Measurements from ENCODE around the gene IGIP. TPM values are rescaled to one million over a fixed set of nuclear protein-coding genes. Genes with fewer than 3 reads are reported as not detected.

The IGIP gene
- polyA plus RNA-seq, 1 of the 3 experiments (the other 2 are of a cell fraction): 0.72 TPM

- no peak for TF ChIP-seq ZBTB33 (IDR thresholded peaks at IDR 0.05; ENCODE audit: borderline replicate concordance, low read depth)
- TF ChIP-seq SMC3 (IDR thresholded peaks at IDR 0.05; ENCODE audit: low read depth, low read length): peak; percentile 92
- TF ChIP-seq TAF1 (IDR thresholded peaks at IDR 0.05; ENCODE audit: borderline replicate concordance, low read depth, low read length): no peak
- no peak for TF ChIP-seq MEF2A (IDR thresholded peaks at IDR 0.05; ENCODE audit: borderline replicate concordance, low read depth)
- TF ChIP-seq GABPA (IDR thresholded peaks at IDR 0.05; ENCODE audit: low read depth): no peak
- no peak for TF ChIP-seq TEAD4 (IDR thresholded peaks at IDR 0.05; ENCODE audit: borderline replicate concordance, insufficient read depth)
- TF ChIP-seq EP300 (IDR thresholded peaks at IDR 0.05; ENCODE audit: borderline replicate concordance in 1 of 2, low read depth in 1 of 2, low read length in 1 of 2): no peak
- no peak for TF ChIP-seq USF1 (IDR thresholded peaks at IDR 0.05; ENCODE audit: borderline replicate concordance, low read depth)
Measured at GRCh38 chr5:140157032-140157781, 31.5 kb downstream of the IGIP start (continued).

GRCh38 chr5:140159014-140159927, 33.5 kb downstream of the IGIP start:
- H4K20me1 ChIP-seq (ENCODE audit: insufficient read depth): no peaks in the 10 kb centered on the region
- H3K27me3 ChIP-seq (ENCODE audit: insufficient read depth): no peaks in the 10 kb centered on the region
- H3K4me3 ChIP-seq (ENCODE audit: low read depth in 2 of 2, low read length in 1 of 2): no peak overlapping the region
- H3K9me2 ChIP-seq: no peaks in the 10 kb centered on the region
- WGBS (ENCODE audit: low lambda C conversion rate): 83% methylated on average over 7 of the region's 7 CpGs
- no peaks in the 10 kb centered on the region for H3K36me3 ChIP-seq (replicated peaks in 1 of 2; ENCODE audit: control insufficient read depth in 1 of 2, insufficient read depth in 2 of 2, low read length in 1 of 2)
- no peak overlapping the region for H3K9ac ChIP-seq
- no peak overlapping the region for H3K27ac ChIP-seq (ENCODE audit: low read depth in 2 of 2, low read length in 1 of 2)
- H3K79me2 ChIP-seq (ENCODE audit: insufficient read depth): no peaks in the 10 kb centered on the region
- H3K4me2 ChIP-seq: no peak overlapping the region
- peaks cover 5% of the 10 kb centered on the region for H3F3A ChIP-seq (replicated peaks; ENCODE audit: insufficient read depth)
- no peak for DNase-seq
- H3K4me1 ChIP-seq (ENCODE audit: control insufficient read depth in 1 of 2, insufficient read depth in 2 of 2, low read depth in 1 of 2, low read length in 1 of 2): peaks cover 0 to 3% of the 10 kb centered on the region in 2 experiments; a peak in 1 of 4 replicates
- POLR2A ChIA-PET: no interaction called here
- no peak overlapping the region for H2AFZ ChIP-seq (ENCODE audit: low read depth)
- CTCF ChIA-PET: interaction anchor here (1.3 to 13.5 kb wide), 8 partner anchors 10 to 372 kb away, joined by 3 to 147 read pairs (median 6); no protein-coding TSS in a partner anchor
- no peaks in the 10 kb centered on the region for H3K9me3 ChIP-seq
- TF ChIP-seq MAX (IDR thresholded peaks at IDR 0.05; ENCODE audit: low read depth) (no peak), PBX3 (IDR thresholded peaks at IDR 0.05) (no peak), ELF1 (IDR thresholded peaks at IDR 0.05) (no peak), EZH2phosphoT487 (IDR thresholded peaks at IDR 0.05; ENCODE audit: borderline replicate concordance, low read depth) (no peak), FOXM1 (IDR thresholded peaks at IDR 0.05; ENCODE audit: low read depth) (no peak), ZBTB33 (IDR thresholded peaks at IDR 0.05; ENCODE audit: borderline replicate concordance, low read depth) (no peak), RCOR1 (IDR thresholded peaks at IDR 0.05; ENCODE audit: low read length) (no peak), REST (IDR thresholded peaks at IDR 0.05; ENCODE audit: low read depth, low read length) (no peak), FOXJ3 (CRISPR knock-in tag; IDR thresholded peaks at IDR 0.05) (no peak), GATA2 (CRISPR knock-in tag; IDR thresholded peaks at IDR 0.05) (no peak), FOSL2 (IDR thresholded peaks at IDR 0.05; ENCODE audit: borderline replicate concordance, low read depth) (no peak)
